T47D (cell line): Measurements from ENCODE around the gene SLC10A6.

ENCODE experiments used
- DNase-seq, 2 experiments: peaks; one replicate each; pipeline versions ENCODE4 v3.0.0 to v3.0.0-alpha.2; 2011 to 2012; ENCODE audit warnings: low read depth in 1 of 2, low spot score in 1 of 2
- JUND ChIP-seq: IDR thresholded peaks from 2 replicates; pipeline ENCODE4 v1.6.1; 2012; ENCODE audit warnings: low read depth
- in situ Hi-C: cut with HindIII; loops from 2 replicates; pipeline ENCODE4 v1.10.0; 2016; ENCODE audit warnings: low sequenced_read_pairs, low pct_unique_long_range_greater_than_20kb

The SLC10A6 gene

DNA sequence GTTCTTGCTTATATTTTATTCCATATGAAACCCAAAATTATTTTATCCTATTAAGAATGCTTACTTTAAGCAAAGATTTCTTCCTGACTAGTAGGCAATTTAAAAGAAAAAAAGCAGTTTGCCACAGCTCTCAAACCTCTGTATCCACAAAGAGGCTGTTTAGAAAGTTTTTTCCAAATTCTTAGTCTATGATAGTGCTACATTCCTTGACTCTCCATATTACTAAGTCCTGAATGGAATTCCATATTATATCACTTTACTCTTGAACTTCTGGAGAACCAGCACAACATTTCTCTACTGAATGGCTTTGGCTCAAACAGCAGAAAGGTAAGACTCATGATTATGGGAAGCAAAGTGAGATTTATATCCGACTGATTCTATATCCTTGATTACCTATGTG, 8.3 kb downstream of the SLC10A6 start:
- DNase-seq = no peak
- in situ Hi-C loops = no loop called here
- no peak for TF ChIP-seq JUND

DNA sequence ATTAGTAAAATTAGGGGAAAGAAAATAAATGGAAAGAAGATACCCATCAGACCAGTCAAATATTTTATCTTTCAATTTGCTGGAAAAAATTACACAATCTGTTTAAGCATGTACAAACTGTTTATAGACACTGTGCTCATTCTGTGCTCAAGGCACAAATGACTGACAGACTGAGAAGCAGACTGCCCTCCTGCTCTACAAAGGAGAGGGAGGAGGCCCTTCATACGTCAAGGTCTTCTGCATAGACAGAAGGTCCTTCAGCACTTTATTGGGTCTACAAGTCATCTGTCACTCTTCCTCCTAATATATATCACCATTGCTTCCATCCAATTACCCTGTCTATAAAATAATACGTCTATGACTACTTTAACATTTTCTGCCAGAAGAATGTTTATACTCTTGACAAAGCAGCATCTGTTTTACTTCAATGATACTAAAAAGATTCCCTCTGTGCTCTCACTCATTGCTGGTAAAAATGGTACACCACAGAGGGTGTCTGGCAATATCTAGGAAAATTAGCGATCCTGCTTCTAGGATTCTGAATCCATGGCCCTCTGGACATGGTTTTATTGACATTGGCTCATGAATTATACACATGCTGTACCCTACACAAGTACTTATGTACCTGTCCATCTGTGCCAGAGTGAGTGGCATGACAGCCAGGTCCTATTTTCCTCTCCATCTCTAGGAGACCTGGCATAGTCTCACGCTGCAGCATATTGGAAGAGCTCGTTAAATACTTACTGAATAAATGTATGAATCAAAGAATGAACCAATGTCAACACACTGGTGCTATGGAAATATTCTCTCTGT, 11.3 kb downstream of the SLC10A6 start:
- peak in 1 of 2 experiments; percentile 17 for DNase-seq
- TF ChIP-seq JUND = no peak
- in situ Hi-C loops = no loop called here

DNA sequence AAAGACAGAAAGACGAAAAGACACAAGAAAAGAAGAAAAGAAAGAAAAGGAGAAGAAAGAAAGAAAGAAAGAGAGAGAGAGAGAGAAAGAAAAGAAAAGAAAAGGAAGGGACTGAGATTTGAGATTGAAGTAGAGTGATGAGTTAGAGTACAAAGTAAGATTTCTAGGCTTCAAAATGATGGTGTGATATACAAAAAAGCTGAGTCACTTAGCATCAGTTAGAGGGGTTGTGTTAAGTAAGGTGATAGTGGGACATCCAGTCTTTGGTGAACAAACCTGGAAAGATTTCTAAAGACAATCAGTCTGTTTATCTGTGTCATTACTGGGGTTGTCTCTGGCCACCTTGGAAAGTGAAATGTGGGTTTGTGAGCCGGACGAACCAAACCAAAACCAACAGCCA, 13.5 kb downstream of the SLC10A6 start:
- DNase-seq = no peak
- in situ Hi-C loops = no loop called here
- no peak for TF ChIP-seq JUND

DNA sequence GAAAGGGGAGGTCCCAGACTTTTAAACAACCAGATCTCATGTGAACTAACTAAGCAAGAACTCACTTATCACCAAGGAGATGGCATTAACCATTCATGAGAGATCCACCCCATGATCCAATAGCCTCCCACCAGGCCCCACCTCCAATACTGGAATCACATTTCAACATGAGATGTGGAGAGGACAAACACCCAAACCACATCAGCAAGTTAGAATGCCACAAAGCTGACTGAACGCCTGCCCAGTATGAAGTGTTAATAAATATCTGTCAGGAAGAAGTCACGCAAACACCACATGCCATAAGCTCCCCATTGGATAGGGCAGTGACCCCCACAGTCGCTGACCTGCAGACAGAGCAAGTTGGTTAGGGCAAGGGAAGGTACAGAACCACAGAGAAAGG, 14.3 kb downstream of the SLC10A6 start:
- in situ Hi-C loops = no loop called here
- TF ChIP-seq JUND = no peak
- DNase-seq = no peak

DNA sequence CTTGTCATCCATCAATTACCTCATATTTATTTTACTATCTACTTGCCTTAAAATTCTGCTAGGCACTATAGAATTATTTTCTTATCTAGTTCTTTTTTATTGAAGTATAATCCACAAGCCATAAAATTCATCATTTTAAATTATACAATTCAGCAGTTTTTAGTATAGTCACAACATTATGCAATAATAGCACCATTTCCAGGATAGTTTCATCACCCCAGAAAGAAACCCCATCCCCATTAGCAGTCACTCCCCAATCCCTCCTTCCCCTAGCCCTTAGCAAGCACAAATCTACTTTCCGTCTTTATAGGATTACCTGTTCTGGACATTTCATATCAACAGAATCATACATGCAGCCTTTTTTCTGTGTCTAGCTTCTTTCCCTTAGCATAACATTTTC, 15.6 kb downstream of the SLC10A6 start:
- in situ Hi-C loops = no loop called here
- TF ChIP-seq JUND = no peak
- DNase-seq = no peak

DNA sequence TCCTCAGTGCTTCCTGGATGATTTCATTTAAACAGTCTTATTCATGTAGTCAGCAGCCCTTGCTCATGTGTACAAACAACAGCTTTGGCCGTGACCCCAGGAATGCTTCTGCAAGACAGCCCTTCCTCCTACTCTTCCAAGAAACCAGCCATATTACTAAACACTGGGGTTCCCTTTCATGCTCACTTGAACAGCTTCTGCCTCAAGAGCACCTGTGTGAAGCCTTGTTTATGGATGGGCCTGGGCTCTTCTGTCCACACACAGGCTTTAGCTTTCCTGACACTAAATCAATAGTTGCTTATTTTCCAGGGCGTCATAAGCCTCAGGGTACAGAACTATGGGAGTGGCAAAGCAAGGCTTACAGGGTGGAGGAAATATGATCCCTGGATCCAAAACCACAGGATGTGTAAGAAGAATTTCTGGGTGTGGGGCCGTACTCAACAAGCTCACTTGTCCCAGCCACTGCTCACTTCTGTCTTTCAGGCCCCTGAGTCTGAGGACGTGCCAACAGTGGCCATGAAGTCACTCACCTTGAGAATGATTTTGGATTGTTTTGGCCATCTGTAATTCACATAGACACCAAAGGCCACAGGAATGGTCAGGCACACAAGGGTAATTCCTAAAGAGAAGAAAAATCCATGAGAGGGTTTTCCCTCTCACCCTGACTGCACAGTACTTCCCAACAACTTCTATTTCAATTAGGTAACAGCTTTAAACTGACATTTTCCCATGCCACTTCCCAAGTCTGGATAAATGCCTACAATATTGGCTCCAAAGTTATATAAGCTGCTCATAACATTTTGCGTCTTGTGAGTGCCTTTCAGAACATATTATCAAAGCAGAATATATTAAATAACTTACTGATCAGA, 17.7 kb downstream of the SLC10A6 start:
- no peak for TF ChIP-seq JUND
- DNase-seq = peak in 1 of 2 experiments; percentile 97
- in situ Hi-C loops = no loop called here

DNA sequence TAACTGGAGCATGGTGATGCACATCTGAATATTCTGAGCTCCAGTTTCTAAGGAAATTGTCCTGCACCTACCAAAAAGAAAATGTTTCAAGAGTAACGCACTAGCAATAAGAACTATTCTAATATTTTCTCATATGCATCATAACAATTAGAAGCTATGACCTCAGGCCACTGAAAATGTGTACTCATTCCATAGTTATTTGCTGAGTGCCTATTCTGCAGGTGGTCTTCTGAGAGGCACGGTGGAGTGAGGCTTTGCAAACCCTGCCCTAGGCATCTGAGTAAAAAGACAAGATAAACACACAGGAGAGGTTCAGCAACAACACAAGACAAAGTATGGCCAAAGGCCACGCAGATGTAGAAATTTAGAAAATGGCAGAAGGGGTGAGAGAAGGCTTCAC, 23.7 kb downstream of the SLC10A6 start:
- no peak for TF ChIP-seq JUND
- in situ Hi-C loops = no loop called here
- no peak for DNase-seq

DNA sequence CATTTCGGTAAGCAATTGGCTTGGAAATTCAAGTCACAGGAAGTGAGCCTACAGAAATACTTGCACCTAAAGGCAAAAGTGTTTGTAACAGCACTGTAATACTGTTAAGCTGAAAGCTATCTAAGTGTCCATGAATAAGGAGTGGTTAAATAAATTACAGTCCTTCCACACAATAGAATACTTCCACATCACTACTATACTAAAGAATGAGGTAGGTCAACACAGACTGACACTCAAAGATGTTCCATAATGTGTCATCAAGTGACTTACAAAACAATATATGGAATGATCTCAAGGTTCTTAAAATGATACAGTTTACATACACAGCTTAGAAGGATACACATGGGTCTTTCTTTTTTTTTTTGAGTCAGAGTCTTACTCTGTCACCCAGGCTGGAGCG, 27.0 kb downstream of the SLC10A6 start:
- no peak for DNase-seq
- no peak for TF ChIP-seq JUND
- in situ Hi-C loops = no loop called here

DNA sequence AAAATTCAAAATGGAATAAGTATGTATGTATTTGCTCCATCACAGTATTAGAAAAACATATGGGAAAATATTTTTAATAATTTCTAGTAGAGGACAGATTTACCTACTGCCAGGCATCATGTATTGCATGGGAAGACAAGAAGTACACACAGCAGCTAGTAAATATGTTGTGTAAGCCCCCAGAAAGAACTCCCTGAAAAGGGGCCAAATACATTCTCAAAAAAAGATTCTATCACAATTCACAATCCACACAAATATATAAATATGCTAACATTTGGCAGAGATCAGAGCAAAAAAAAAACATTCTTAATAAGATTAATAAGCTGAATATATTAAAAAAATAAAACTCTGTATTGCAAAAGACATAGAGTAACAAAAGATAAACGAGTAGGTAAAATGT, 28.0 kb downstream of the SLC10A6 start:
- TF ChIP-seq JUND = no peak
- in situ Hi-C loops = no loop called here
- no peak for DNase-seq

DNA sequence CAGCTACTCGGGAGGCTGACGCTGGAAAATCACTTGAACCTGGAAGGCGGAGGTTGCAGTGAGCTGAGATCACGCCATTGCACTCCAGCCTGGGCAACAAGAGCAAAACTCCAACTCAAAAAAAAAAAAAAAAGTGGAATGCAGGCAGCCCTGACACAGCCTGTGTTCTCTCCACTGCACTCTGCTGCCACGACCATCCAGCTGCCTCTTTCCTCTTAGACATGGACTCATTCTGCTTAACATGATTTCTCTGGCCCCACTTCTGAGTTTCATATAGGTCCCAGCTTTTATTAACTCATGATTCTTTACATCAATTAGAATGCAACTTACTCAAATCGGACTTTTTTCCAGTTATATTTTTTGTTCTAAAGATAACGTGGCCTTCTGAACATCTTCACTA, 29.6 kb downstream of the SLC10A6 start:
- no peak for DNase-seq
- no peak for TF ChIP-seq JUND
- in situ Hi-C loops = no loop called here

DNA sequence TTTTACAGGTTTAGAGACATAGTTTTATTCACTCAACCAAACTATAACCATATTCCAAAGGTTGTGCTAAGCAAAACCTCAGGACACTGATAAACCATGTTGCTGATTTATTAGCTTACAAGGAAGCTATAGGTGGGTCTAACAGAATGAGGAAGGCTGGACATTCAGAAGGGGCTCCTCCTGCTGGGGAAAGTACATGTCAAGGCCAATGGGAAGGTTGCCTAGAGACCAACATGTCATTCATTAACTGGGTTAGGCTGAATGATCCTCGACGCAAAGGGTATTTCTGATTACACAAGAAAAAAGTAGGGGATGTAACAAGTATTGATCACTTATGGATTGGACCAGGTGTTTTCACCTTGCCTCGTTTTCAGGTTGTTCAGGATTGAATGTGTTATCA, 30.3 kb downstream of the SLC10A6 start:
- in situ Hi-C loops = no loop called here
- no peak for TF ChIP-seq JUND
- no peak for DNase-seq

DNA sequence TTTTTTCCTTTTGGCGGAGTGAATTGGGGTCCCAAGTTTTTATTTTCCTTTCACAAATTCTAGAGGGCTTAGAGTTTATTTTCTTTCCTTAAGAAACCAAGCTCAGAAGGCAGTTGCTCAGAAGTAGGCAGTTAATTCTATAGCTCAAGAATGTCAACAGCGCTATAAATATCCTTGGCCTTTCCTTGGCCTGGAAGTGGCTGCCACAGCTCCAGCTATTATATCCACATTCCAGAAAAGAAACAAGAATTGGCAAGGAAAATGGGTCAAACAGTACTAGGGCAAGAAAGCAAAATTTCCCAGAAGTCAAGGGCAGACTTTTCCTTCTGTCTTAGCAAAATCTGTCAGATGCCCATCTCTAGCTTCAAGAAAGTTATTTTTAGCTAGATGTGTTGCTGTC, 31.0 kb downstream of the SLC10A6 start:
- DNase-seq = no peak
- no peak for TF ChIP-seq JUND
- in situ Hi-C loops = no loop called here

DNA sequence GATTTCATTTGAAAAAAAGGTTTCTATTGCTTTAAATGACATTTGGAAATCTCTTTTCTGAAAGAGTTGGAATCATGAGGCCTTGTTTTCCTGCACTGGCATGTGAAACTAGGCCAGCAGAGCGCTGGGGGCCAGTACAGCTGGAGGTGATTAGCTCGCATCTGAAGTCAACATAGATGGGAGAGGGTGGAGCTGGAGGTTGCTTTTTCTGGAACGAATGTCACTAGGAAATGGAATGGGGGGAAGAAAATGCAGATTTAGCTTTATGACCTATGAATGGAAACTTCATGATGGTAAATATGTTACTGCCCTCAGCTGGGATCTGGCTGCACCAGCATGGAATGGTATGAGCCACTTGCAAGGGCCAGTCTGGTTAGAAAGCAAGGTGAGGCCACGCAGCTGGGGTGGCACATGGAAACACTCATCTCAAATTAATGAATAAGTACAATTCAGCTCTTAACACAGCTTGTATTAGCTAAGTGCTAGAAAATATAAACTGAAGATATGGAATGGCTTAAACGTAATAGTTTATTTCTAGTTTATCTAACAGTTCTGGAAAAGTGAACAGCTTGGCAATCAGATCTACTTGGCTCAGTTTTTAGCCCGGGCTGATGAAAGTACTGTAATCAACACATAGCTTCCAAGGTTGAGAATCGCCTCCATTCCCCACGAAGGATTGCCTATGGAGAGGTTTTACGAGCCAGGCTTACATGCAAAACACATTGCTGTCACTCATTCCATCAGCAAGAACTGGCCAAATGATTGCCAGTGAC, 32.5 kb downstream of the SLC10A6 start:
- in situ Hi-C loops = no loop called here
- TF ChIP-seq JUND = no peak
- no peak for DNase-seq
